Measurements from ENCODE around the gene OPHN1. TPM values are rescaled to one million over a fixed set of nuclear protein-coding genes. Genes with fewer than 3 reads are reported as not detected.

OPHN1 gene
- total and polyA plus RNA-seq, 2 donors (not counting 3 experiments of a cell fraction or from before 2014, with no cell fraction given), result 3.9 to 6.7 TPM

DNA sequence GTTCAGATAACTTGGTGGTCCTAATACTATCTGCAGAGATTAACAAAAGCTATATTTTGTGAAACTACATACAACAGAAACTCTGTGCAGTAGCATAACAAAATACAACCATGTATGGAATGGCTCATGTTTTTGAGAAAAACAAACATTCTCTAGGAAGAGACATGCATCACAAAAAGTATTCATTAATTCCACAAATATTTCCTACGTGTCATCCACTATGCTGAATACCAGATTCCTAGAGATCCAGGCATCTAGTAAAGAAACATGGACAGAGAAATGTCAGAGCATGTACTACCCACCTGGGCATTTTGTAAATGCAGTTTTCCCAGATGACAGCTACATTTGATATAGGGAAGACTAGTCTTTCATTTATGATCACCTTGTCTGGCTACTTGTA, 248.1 kb downstream of the OPHN1 start:
- TF ChIP-seq POLR2A (IDR thresholded peaks at IDR 0.05; ENCODE audit: low read depth, low read length) (no peak), MYC (IDR thresholded peaks at IDR 0.05; ENCODE audit: low read depth, low read length) (no peak), EZH2 (IDR thresholded peaks at IDR 0.05; ENCODE audit: borderline replicate concordance, low read depth, low read length, severe bottlenecking) (no peak), POLR2AphosphoS5 (IDR thresholded peaks at IDR 0.05; ENCODE audit: insufficient read depth, low read depth, low read length) (no peak), GATA2 (IDR thresholded peaks at IDR 0.05; ENCODE audit: insufficient read depth, insufficient read length, low read depth, low read length) (no peak), CTCF (IDR thresholded peaks at IDR 0.05; ENCODE audit: extremely low read depth in 1 of 2, insufficient read depth in 1 of 2, low read depth in 1 of 2, low read length in 2 of 2) (no peak), JUN (IDR thresholded peaks at IDR 0.05; ENCODE audit: borderline replicate concordance, insufficient read depth, insufficient read length, low read depth) (no peak), FOS (IDR thresholded peaks at IDR 0.05; ENCODE audit: borderline replicate concordance, insufficient read depth, low read length) (no peak)
- TF ChIP-seq, protein P1, sequence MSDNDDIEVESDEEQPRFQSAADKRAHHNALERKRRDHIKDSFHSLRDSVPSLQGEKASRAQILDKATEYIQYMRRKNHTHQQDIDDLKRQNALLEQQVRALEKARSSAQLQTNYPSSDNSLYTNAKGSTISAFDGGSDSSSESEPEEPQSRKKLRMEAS (IDR thresholded peaks at IDR 0.05; ENCODE audit: insufficient read depth, insufficient read length), result no peak

More for the DNA sequence above, 248.1 kb downstream of the OPHN1 start:
- H3K9me3 ChIP-seq (replicated peaks; ENCODE audit: control insufficient read depth, insufficient read depth, low read length), result no peaks in the 10 kb centered on the region
- no peak overlapping the region for H3K4me3 ChIP-seq (replicated peaks in 1 of 3; ENCODE audit: insufficient read depth in 1 of 3, low read depth in 1 of 3, low read length in 3 of 3)
- H3K9me1 ChIP-seq (replicated peaks; ENCODE audit: control insufficient read depth, extremely low read depth, insufficient read depth, low read length), result no peaks in the 10 kb centered on the region
- DNase-seq (ENCODE audit: low read depth, low spot score), result no peak
- intact Hi-C loops (cut with micrococcal nuclease) (no loop called here), dilution Hi-C loops (cut with MboI; ENCODE audit: extremely low pct_ligation_motif_present, low sequenced_read_pairs) (no loop called here)
- no peak overlapping the region for H3K27ac ChIP-seq (ENCODE audit: insufficient read depth, low read depth, low read length)
- no peak overlapping the region for H3K4me2 ChIP-seq (ENCODE audit: insufficient read depth, low read length)
- H3K79me2 ChIP-seq (ENCODE audit: control insufficient read depth, insufficient read depth, low read length), result no peaks in the 10 kb centered on the region
- ChIA-PET CTCF (interaction anchor here (1.1 to 4.5 kb wide), 2 partner anchors 11 to 305 kb away, joined by 5 to 32 read pairs; no protein-coding TSS in a partner anchor), POLR2A (no interaction called here)
- no peaks in the 10 kb centered on the region for H4K20me1 ChIP-seq (replicated peaks; ENCODE audit: control insufficient read depth, extremely low read depth, insufficient read depth, low read length)
- FAIRE-seq, result no peak
- BruUV-seq (replicated peaks), result no TSS peak
- H3K27me3 ChIP-seq (ENCODE audit: control insufficient read depth in 2 of 2, insufficient read depth in 2 of 2, low read length in 2 of 2), result no peaks in the 10 kb centered on the region
- H2AFZ ChIP-seq (ENCODE audit: low read depth, low read length), result no peak overlapping the region
- no peaks in the 10 kb centered on the region for H3K36me3 ChIP-seq (ENCODE audit: control insufficient read depth in 2 of 2, extremely low read depth in 1 of 2, insufficient read depth in 2 of 2, low read length in 2 of 2)
- no peak overlapping the region for H3K9ac ChIP-seq (replicated peaks; ENCODE audit: extremely low read depth, insufficient read depth, low read length)
- H3K4me1 ChIP-seq (ENCODE audit: control insufficient read depth, extremely low read depth, insufficient read depth, low read length), result peaks cover 12% of the 10 kb centered on the region

Data from endothelial cell of umbilical vein (primary cell).